HepG2 (cell line): ENCODE measurements around the gene PEPD. TPM values are rescaled to one million over a fixed set of nuclear protein-coding genes. Genes with fewer than 3 reads are reported as not detected.

Experiments
- CBX2 ChIP-seq, 2 experiments: fragments of 200-600 bp in 1 of 2; sonication (generic); formaldehyde crosslinking in 1 of 2; IDR thresholded peaks; 2 replicates each; pipeline versions ENCODE4 v1.7.0 to v1.8.1; 2018 to 2022; ENCODE audit warnings: low read depth in 2 of 2, low read length in 1 of 2, mild to moderate bottlenecking in 1 of 2, missing genetic modification reagents in 1 of 2
- RBFOX2 ChIP-seq: fragments of 200-400 bp; formaldehyde crosslinking; IDR thresholded peaks from 2 replicates; pipeline ENCODE4 v1.6.1; 2017; ENCODE audit warnings: low read depth, mild to moderate bottlenecking, low read length
- RELA ChIP-seq: sonication (generic); formaldehyde crosslinking; IDR thresholded peaks from 2 replicates; pipeline ENCODE4 v1.4.0; 2020; ENCODE audit warnings: missing genetic modification reagents
- TBX2 ChIP-seq: sonication (generic); formaldehyde crosslinking; IDR thresholded peaks from 2 replicates; pipeline ENCODE4 v1.5.0; 2020; ENCODE audit warnings: missing genetic modification reagents, mild to moderate bottlenecking, borderline replicate concordance
- ZFAT ChIP-seq: sonication (generic); formaldehyde crosslinking; conservative IDR thresholded peaks from 2 replicates; pipeline ENCODE4 v1.8.1; 2023; ENCODE audit warnings: missing genetic modification reagents, inconsistent platforms
- ZNF12 ChIP-seq: sonication (generic); formaldehyde crosslinking; IDR thresholded peaks from 2 replicates; pipeline ENCODE4 v1.5.0; 2020; ENCODE audit warnings: missing genetic modification reagents
- ZNF18 ChIP-seq: sonication (generic); formaldehyde crosslinking; IDR thresholded peaks from 2 replicates; pipeline ENCODE4 v1.8.0; 2022; ENCODE audit warnings: mild to moderate bottlenecking, missing genetic modification reagents; ENCODE audit not compliant: insufficient replicate concordance
- ZNF382 ChIP-seq: sonication (generic); formaldehyde crosslinking; IDR thresholded peaks from 2 replicates; pipeline ENCODE4 v1.5.0; 2020; ENCODE audit warnings: missing genetic modification reagents, mild to moderate bottlenecking, borderline replicate concordance
- ZNF44 ChIP-seq: sonication (generic); formaldehyde crosslinking; IDR thresholded peaks from 2 replicates; pipeline ENCODE4 v1.5.1; 2020; ENCODE audit warnings: mild to moderate bottlenecking, missing genetic modification reagents
- ZNF468 ChIP-seq: sonication (generic); formaldehyde crosslinking; IDR thresholded peaks from 2 replicates; pipeline ENCODE4 v1.8.0; 2022; ENCODE audit warnings: mild to moderate bottlenecking, moderate library complexity, missing genetic modification reagents
- ZNF550 ChIP-seq: sonication (generic); formaldehyde crosslinking; IDR thresholded peaks from 2 replicates; pipeline ENCODE4 v1.4.0; 2020; ENCODE audit warnings: mild to moderate bottlenecking, missing genetic modification reagents, borderline replicate concordance
- ZNF607 ChIP-seq: sonication (generic); formaldehyde crosslinking; IDR thresholded peaks from 2 replicates; pipeline ENCODE4 v1.5.1; 2020; ENCODE audit warnings: missing genetic modification reagents, mild to moderate bottlenecking, borderline replicate concordance
- ZNF615 ChIP-seq: sonication (generic); formaldehyde crosslinking; IDR thresholded peaks from 2 replicates; pipeline ENCODE4 v1.5.0; 2020; ENCODE audit warnings: mild to moderate bottlenecking, missing genetic modification reagents, borderline replicate concordance
- ZZZ3 ChIP-seq: sonication (generic); formaldehyde crosslinking; IDR thresholded peaks from 2 replicates; pipeline ENCODE4 v1.4.0; 2020; ENCODE audit warnings: missing genetic modification reagents, mild to moderate bottlenecking, borderline replicate concordance
- polyA plus RNA-seq, 8 experiments: library from polyadenylated mRNA; depleted of rRNA in 3 of 8; stranded (reverse) in 7 of 8; unstranded in 1 of 8; fragments of >200 nt; fragmentation: Illumina TruSeq in 4 of 8; extraction: Trizol in 4 of 8; gene quantifications; 2 replicates each; pipeline versions ENCODE4 v1.2.1 to v1.2.3, GENCODE V29; 2011 to 2016; ENCODE audit warnings: low read depth in 4 of 8, missing spikeins in 1 of 8, mixed read lengths in 1 of 8; ENCODE audit not compliant: insufficient read depth in 1 of 8
- total RNA-seq, 5 experiments: library from RNA; depleted of rRNA; stranded (reverse); fragments of >200 nt; fragmentation: Illumina TruSeq; extraction: Trizol; gene quantifications; 2 replicates each; pipeline ENCODE4 v1.2.3, GENCODE V29; 2016; ENCODE audit warnings: low read depth in 1 of 5
- TF ChIP-seq, protein P1 (sequence below): sonication (generic); formaldehyde crosslinking; IDR thresholded peaks from 2 replicates; pipeline ENCODE4 v1.4.0; 2020; ENCODE audit warnings: mild to moderate bottlenecking, missing genetic modification reagents
- TF ChIP-seq, protein P2 (sequence below): sonication (generic); formaldehyde crosslinking; IDR thresholded peaks from 2 replicates; pipeline ENCODE4 v1.4.0; 2020; ENCODE audit warnings: mild to moderate bottlenecking, missing genetic modification reagents
- TF ChIP-seq, protein P3 (sequence below): sonication (generic); formaldehyde crosslinking; conservative IDR thresholded peaks from 2 replicates; pipeline ENCODE4 v1.4.0; 2020; ENCODE audit warnings: missing genetic modification reagents

The PEPD gene
- total and polyA plus RNA-seq, 2 of the 13 experiments (the other 11 are each of a cell fraction or from before 2014, with no cell fraction given) = 60.7 to 75.1 TPM

DNA sequence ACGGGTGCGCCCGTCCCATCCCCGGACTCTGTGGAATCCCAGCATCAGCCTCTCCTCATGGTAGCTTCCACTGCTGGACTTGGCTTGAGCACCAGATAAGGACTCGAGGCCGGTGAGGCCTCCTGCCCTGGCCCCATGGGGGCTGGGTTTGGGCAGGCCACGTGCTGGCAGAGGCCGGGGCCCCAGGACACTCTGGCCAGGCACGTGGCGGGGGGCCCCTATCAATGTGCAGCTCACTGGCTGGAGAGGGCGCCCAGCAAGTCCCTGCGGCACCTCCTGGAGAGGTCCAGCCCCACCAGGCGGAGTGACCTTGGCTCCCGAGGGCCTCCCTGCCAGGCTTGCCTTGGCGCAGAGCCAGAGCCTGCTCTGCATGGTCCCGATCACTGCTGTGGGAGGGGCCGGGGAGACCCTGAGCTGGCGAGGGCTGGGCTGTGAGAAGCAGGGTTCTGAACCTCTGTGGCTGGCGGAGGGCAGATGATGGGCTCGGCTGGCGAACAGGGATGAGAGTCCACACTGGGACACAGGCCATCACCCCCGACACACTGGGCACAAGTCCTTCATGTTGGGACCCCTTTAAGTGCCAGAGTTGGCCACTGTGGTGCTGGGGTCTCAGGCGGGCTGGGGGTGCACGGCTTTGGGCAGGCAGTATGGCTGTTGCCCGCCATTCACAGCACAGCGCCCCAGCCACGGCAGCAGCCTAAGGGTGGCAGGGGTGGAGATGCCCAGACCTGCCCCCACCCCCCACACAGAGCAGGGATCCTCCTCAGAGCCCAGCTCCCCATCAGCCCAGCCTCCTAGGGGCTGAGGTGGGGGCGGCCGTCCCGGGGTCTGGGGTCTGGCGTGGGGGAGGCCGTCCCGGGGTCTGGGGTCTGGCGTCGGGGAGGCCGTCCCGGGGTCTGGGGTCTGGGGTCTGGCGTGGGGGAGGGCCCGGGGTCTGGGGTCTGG, 129.0 kb downstream of the PEPD start (continued):
- TF ChIP-seq, protein P1, sequence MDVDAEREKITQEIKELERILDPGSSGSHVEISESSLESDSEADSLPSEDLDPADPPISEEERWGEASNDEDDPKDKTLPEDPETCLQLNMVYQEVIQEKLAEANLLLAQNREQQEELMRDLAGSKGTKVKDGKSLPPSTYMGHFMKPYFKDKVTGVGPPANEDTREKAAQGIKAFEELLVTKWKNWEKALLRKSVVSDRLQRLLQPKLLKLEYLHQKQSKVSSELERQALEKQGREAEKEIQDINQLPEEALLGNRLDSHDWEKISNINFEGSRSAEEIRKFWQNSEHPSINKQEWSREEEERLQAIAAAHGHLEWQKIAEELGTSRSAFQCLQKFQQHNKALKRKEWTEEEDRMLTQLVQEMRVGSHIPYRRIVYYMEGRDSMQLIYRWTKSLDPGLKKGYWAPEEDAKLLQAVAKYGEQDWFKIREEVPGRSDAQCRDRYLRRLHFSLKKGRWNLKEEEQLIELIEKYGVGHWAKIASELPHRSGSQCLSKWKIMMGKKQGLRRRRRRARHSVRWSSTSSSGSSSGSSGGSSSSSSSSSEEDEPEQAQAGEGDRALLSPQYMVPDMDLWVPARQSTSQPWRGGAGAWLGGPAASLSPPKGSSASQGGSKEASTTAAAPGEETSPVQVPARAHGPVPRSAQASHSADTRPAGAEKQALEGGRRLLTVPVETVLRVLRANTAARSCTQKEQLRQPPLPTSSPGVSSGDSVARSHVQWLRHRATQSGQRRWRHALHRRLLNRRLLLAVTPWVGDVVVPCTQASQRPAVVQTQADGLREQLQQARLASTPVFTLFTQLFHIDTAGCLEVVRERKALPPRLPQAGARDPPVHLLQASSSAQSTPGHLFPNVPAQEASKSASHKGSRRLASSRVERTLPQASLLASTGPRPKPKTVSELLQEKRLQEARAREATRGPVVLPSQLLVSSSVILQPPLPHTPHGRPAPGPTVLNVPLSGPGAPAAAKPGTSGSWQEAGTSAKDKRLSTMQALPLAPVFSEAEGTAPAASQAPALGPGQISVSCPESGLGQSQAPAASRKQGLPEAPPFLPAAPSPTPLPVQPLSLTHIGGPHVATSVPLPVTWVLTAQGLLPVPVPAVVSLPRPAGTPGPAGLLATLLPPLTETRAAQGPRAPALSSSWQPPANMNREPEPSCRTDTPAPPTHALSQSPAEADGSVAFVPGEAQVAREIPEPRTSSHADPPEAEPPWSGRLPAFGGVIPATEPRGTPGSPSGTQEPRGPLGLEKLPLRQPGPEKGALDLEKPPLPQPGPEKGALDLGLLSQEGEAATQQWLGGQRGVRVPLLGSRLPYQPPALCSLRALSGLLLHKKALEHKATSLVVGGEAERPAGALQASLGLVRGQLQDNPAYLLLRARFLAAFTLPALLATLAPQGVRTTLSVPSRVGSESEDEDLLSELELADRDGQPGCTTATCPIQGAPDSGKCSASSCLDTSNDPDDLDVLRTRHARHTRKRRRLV (CRISPR knock-in tag) = peak; percentile 98
- TF ChIP-seq ZZZ3 (CRISPR knock-in tag) (peak; percentile 41; the same call in 1 of the 2 replicates), ZNF12 (CRISPR knock-in tag) (peak; percentile 87; the same call in 1 of the 2 replicates), CBX2 (IDR thresholded peaks at IDR 0.05; ENCODE audit: low read depth, low read length) (no peak), CBX2 (CRISPR knock-in tag; IDR thresholded peaks at IDR 0.05; ENCODE audit: low read depth) (peak; percentile 48; the same call in 1 of the 2 replicates), RELA (CRISPR knock-in tag) (no peak; the same call in 1 of the 2 replicates), ZNF468 (CRISPR knock-in tag) (peak; percentile 98; the same call in 1 of the 2 replicates), ZNF18 (CRISPR knock-in tag) (peak; percentile 90), ZNF607 (CRISPR knock-in tag) (peak; percentile 100), ZNF382 (CRISPR knock-in tag) (no peak), ZFAT (CRISPR knock-in tag) (peak; percentile 97), RBFOX2 (peak; percentile 65), ZNF615 (CRISPR knock-in tag) (peak; percentile 99), TBX2 (peak; percentile 99), ZNF44 (CRISPR knock-in tag) (peak; percentile 92), ZNF550 (no peak)
- TF ChIP-seq, protein P2, sequence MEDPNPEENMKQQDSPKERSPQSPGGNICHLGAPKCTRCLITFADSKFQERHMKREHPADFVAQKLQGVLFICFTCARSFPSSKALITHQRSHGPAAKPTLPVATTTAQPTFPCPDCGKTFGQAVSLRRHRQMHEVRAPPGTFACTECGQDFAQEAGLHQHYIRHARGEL (CRISPR knock-in tag) = peak; percentile 94; the same call in 1 of the 2 replicates
- TF ChIP-seq, protein P3, sequence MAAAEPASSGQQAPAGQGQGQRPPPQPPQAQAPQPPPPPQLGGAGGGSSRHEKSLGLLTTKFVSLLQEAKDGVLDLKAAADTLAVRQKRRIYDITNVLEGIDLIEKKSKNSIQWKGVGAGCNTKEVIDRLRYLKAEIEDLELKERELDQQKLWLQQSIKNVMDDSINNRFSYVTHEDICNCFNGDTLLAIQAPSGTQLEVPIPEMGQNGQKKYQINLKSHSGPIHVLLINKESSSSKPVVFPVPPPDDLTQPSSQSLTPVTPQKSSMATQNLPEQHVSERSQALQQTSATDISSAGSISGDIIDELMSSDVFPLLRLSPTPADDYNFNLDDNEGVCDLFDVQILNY (CRISPR knock-in tag) = peak; percentile 82
